Mesothelial cell of epicardium (in vitro differentiated cells): ENCODE measurements around the gene NCF2. TPM values are rescaled to one million over a fixed set of nuclear protein-coding genes. Genes with fewer than 3 reads are reported as not detected.

ENCODE experiments used
- DNase-seq, 2 experiments: peaks; one replicate each; pipeline ENCODE4 v3.0.0; 2021; ENCODE audit warnings: low spot score in 2 of 2; ENCODE audit not compliant: unreplicated experiment in 2 of 2
- H3K27ac Mint-ChIP-seq: 2 replicates; pipeline ENCODE4 v1.8.0; 2021; ENCODE audit warnings: mixed read lengths
- H3K27me3 Mint-ChIP-seq: 2 replicates; pipeline ENCODE4 v1.8.0; 2021; ENCODE audit warnings: low read depth, mixed read lengths
- H3K36me3 Mint-ChIP-seq: 2 replicates; pipeline ENCODE4 v1.8.0; 2021; ENCODE audit warnings: mixed read lengths
- H3K4me1 Mint-ChIP-seq: 2 replicates; pipeline ENCODE4 v1.8.0; 2021; ENCODE audit warnings: mixed read lengths
- H3K4me3 Mint-ChIP-seq: 2 replicates; pipeline ENCODE4 v1.8.0; 2021; ENCODE audit warnings: mild to moderate bottlenecking, moderate library complexity, mixed read lengths
- H3K9me3 Mint-ChIP-seq: 2 replicates; pipeline ENCODE4 v1.8.0; 2021; ENCODE audit warnings: mixed read lengths
- CTCF ChIP-seq: fragments of 200-600 bp; sonication (generic); IDR thresholded peaks from one replicate; pipeline ENCODE4 v1.5.0; 2021; ENCODE audit warnings: antibody characterized with exemption; ENCODE audit not compliant: unreplicated experiment
- total RNA-seq: library from RNA; stranded (reverse); gene quantifications from 3 replicates; pipeline ENCODE4 v1.2.1, GENCODE V29; 2021

Gene NCF2
- total RNA-seq, 1 donor from 2014 or later: not detected

- no peak for DNase-seq
- Mint-ChIP-seq H3K36me3 (no peaks in the 10 kb centered on the region), H3K27ac (no peak overlapping the region), H3K4me1 (no peaks in the 10 kb centered on the region), H3K4me3 (no peak overlapping the region), H3K27me3 (no peaks in the 10 kb centered on the region), H3K9me3 (no peaks in the 10 kb centered on the region)
- no peak for TF ChIP-seq CTCF
Observed at GRCh38 chr1:183586926-183587325, 3.3 kb downstream of the NCF2 start.

DNA sequence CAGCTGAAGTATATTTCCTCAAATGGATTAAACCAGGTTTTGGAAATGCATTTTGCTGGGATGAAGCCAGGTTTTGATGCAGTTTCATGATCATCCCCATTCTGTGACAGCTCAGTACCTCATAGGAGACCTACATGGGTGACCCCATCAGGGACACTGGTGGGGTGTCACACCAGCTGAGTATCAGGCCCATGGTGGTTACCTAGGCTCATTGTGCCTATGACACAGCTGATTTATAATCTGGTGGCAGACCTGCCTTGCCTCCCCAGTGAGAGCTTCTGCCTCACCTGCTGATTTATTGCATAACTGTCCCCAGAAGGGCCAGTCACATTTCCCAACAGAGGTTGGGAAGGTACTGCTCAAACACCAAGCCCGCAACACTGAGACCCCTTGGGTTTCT, 3.8 kb downstream of the NCF2 start:
- no peaks in the 10 kb centered on the region for H3K36me3 Mint-ChIP-seq
- no peak for TF ChIP-seq CTCF
- no peak overlapping the region for H3K4me3 Mint-ChIP-seq
- no peaks in the 10 kb centered on the region for H3K27me3 Mint-ChIP-seq
- DNase-seq: no peak
- H3K9me3 Mint-ChIP-seq: no peaks in the 10 kb centered on the region
- H3K27ac Mint-ChIP-seq: no peak overlapping the region
- H3K4me1 Mint-ChIP-seq: no peaks in the 10 kb centered on the region

- H3K27me3 Mint-ChIP-seq: no peaks in the 10 kb centered on the region
- H3K4me1 Mint-ChIP-seq: no peaks in the 10 kb centered on the region
- no peak overlapping the region for H3K4me3 Mint-ChIP-seq
- no peak for TF ChIP-seq CTCF
- no peak overlapping the region for H3K27ac Mint-ChIP-seq
- no peaks in the 10 kb centered on the region for H3K9me3 Mint-ChIP-seq
- H3K36me3 Mint-ChIP-seq: no peaks in the 10 kb centered on the region
- no peak for DNase-seq
Observed at GRCh38 chr1:183585038-183585437, 5.2 kb downstream of the NCF2 start.

DNA sequence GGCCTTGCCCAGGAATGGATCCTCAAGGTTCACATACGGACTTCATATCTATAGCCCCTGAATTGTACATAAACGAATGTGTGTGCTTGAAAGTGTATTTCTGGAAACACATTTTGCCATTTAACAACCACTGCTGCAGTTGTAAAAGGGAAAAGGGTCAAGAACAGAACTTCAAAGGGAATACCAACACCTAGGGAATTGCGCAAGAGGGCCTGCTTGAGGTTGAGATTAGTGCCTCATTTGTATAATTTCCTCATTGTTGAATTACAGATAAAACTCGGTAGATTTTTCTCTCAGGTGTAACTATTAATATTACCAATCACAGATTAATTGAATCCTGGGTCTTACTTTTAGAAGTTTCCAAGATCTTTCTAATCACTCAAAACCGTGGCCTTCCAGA, 6.1 kb downstream of the NCF2 start:
- H3K27ac Mint-ChIP-seq: no peak overlapping the region
- DNase-seq: no peak
- TF ChIP-seq CTCF: no peak

GRCh38 chr1:183583466-183583865, 6.8 kb downstream of the NCF2 start:
- Mint-ChIP-seq H3K4me3 (no peak overlapping the region), H3K9me3 (no peaks in the 10 kb centered on the region), H3K27ac (no peak overlapping the region), H3K27me3 (no peaks in the 10 kb centered on the region), H3K36me3 (no peaks in the 10 kb centered on the region), H3K4me1 (no peaks in the 10 kb centered on the region)
- DNase-seq: no peak
- no peak for TF ChIP-seq CTCF

More for the DNA sequence above, 6.1 kb downstream of the NCF2 start:
- H3K4me1 Mint-ChIP-seq: no peaks in the 10 kb centered on the region
- H3K27me3 Mint-ChIP-seq: no peaks in the 10 kb centered on the region
- no peaks in the 10 kb centered on the region for H3K36me3 Mint-ChIP-seq
- no peaks in the 10 kb centered on the region for H3K9me3 Mint-ChIP-seq
- no peak overlapping the region for H3K4me3 Mint-ChIP-seq
